SKM-1 (cell line): Measurements from ENCODE around the gene MEIS2.

Experiments used
- DNase-seq: peaks from one replicate; lab custom pipeline; 2025; ENCODE audit not compliant: unreplicated experiment; lab: John Stamatoyannopoulos, UW

MEIS2 gene

GRCh38 chr15:37098468-37099318 is 1.7 kb downstream of the MEIS2 start:
- no peak for DNase-seq

GRCh38 chr15:37097144-37097919 is 3.0 kb downstream of the MEIS2 start:
- DNase-seq = no peak

- no peak for DNase-seq
Observed at GRCh38 chr15:37096558-37097143, 3.7 kb downstream of the MEIS2 start.

GRCh38 chr15:37095770-37096557 is 4.4 kb downstream of the MEIS2 start:
- no peak for DNase-seq

GRCh38 chr15:37094915-37095711 is 5.2 kb downstream of the MEIS2 start:
- no peak for DNase-seq

GRCh38 chr15:37094333-37094914 is 5.9 kb downstream of the MEIS2 start:
- DNase-seq = no peak

GRCh38 chr15:37093480-37094332 is 6.6 kb downstream of the MEIS2 start:
- DNase-seq = no peak

GRCh38 chr15:37090543-37091175 is 9.7 kb downstream of the MEIS2 start:
- no peak for DNase-seq

GRCh38 chr15:37088436-37088835 is 11.9 kb downstream of the MEIS2 start:
- no peak for DNase-seq

GRCh38 chr15:37087131-37087588 is 13.2 kb downstream of the MEIS2 start:
- DNase-seq = no peak

GRCh38 chr15:37086521-37086920 is 13.8 kb downstream of the MEIS2 start:
- DNase-seq = no peak

GRCh38 chr15:37086120-37086519 is 14.2 kb downstream of the MEIS2 start:
- DNase-seq = no peak

- DNase-seq = no peak
Observed at GRCh38 chr15:37084602-37085001, 15.7 kb downstream of the MEIS2 start.

GRCh38 chr15:37083610-37084009 is 16.7 kb downstream of the MEIS2 start:
- DNase-seq = no peak

GRCh38 chr15:37081983-37082382 is 18.4 kb downstream of the MEIS2 start:
- no peak for DNase-seq

- DNase-seq = no peak
Observed at GRCh38 chr15:37080261-37080921, 20.0 kb downstream of the MEIS2 start.

- no peak for DNase-seq
Observed at GRCh38 chr15:37079726-37080125, 20.6 kb downstream of the MEIS2 start.

- DNase-seq = no peak
Observed at GRCh38 chr15:37078566-37078965, 21.8 kb downstream of the MEIS2 start.
